H9 (cell line): ENCODE measurements around the gene ARRB1. TPM values are rescaled to one million over a fixed set of nuclear protein-coding genes. Genes with fewer than 3 reads are reported as not detected.

Source experiments
- DNase-seq: peaks from one replicate; pipeline ENCODE4 v3.0.0-alpha.2; 2017
- H2AFZ ChIP-seq: one replicate; pipeline ENCODE4 v1.6.1; 2013; ENCODE audit warnings: mild to moderate bottlenecking, low read length, control low read depth, moderate library complexity
- H2AK5ac ChIP-seq: 2 replicates; pipeline ENCODE4 v1.6.1; 2013; ENCODE audit warnings: low read length, control low read depth, mixed read lengths; ENCODE audit not compliant: insufficient read length
- H2BK120ac ChIP-seq: one replicate; pipeline ENCODE4 v1.6.1; 2013; ENCODE audit warnings: low read depth, mild to moderate bottlenecking, low read length, control low read depth, inconsistent platforms; ENCODE audit not compliant: poor library complexity, severe bottlenecking
- H2BK12ac ChIP-seq: 2 replicates; pipeline ENCODE4 v1.6.1; 2013; ENCODE audit warnings: low read length, control low read depth, mixed read lengths, low read depth; ENCODE audit not compliant: insufficient read length
- H2BK15ac ChIP-seq: 2 replicates; pipeline ENCODE4 v1.6.1; 2013; ENCODE audit warnings: low read depth, low read length, control low read depth
- H2BK20ac ChIP-seq: one replicate; pipeline ENCODE4 v1.6.1; 2013; ENCODE audit warnings: low read depth, mild to moderate bottlenecking, low read length, control low read depth, inconsistent platforms; ENCODE audit not compliant: poor library complexity, severe bottlenecking
- H2BK5ac ChIP-seq: 2 replicates; pipeline ENCODE4 v1.6.1; 2013; ENCODE audit warnings: low read length, control low read depth, mixed read lengths; ENCODE audit not compliant: insufficient read length
- H3K14ac ChIP-seq: 2 replicates; pipeline ENCODE4 v1.6.1; 2013; ENCODE audit warnings: low read length, control low read depth; ENCODE audit not compliant: insufficient read depth
- H3K18ac ChIP-seq: 2 replicates; pipeline ENCODE4 v1.6.1; 2013; ENCODE audit warnings: low read depth, mild to moderate bottlenecking, mixed read lengths, low read length, control low read depth; ENCODE audit not compliant: insufficient read length
- H3K23ac ChIP-seq: 2 replicates; pipeline ENCODE4 v1.6.1; 2013; ENCODE audit warnings: low read length, control low read depth, mixed read lengths, low read depth; ENCODE audit not compliant: insufficient read length
- H3K23me2 ChIP-seq: 2 replicates; pipeline ENCODE4 v1.6.1; 2013; ENCODE audit warnings: low read depth, mild to moderate bottlenecking, mixed read lengths, low read length, control low read depth; ENCODE audit not compliant: insufficient read length, poor library complexity, severe bottlenecking
- H3K27ac ChIP-seq: 2 replicates; pipeline ENCODE4 v1.5.1; 2013; ENCODE audit warnings: low read length, control low read depth, mixed read lengths, low read depth; ENCODE audit not compliant: insufficient read length
- H3K27me3 ChIP-seq: 2 replicates; pipeline ENCODE4 v1.6.1; 2013; ENCODE audit warnings: low read length, control low read depth, inconsistent platforms; ENCODE audit not compliant: insufficient read depth
- H3K4ac ChIP-seq: 2 replicates; pipeline ENCODE4 v1.6.1; 2013; ENCODE audit warnings: low read depth, mild to moderate bottlenecking, control low read depth, inconsistent platforms, low read length, moderate library complexity
- H3K4me1 ChIP-seq: 2 replicates; pipeline ENCODE4 v1.6.1; 2013; ENCODE audit warnings: low read length, control low read depth, inconsistent platforms; ENCODE audit not compliant: insufficient read depth
- H3K4me2 ChIP-seq: 2 replicates; pipeline ENCODE4 v1.6.1; 2013; ENCODE audit warnings: low read length, control low read depth, mixed read lengths; ENCODE audit not compliant: insufficient read length, insufficient read depth
- H3K56ac ChIP-seq: 2 replicates; pipeline ENCODE4 v1.6.1; 2013; ENCODE audit warnings: low read depth, mild to moderate bottlenecking, mixed read lengths, low read length, control low read depth; ENCODE audit not compliant: insufficient read length
- H3K79me1 ChIP-seq: 2 replicates; pipeline ENCODE4 v1.6.1; 2013; ENCODE audit warnings: low read depth, mild to moderate bottlenecking, moderate library complexity, low read length, control low read depth, inconsistent platforms; ENCODE audit not compliant: insufficient read depth, poor library complexity, severe bottlenecking
- H3K79me2 ChIP-seq: 2 replicates; pipeline ENCODE4 v1.6.1; 2013; ENCODE audit warnings: low read length, control low read depth, inconsistent platforms; ENCODE audit not compliant: insufficient read depth
- H3K9ac ChIP-seq: 2 replicates; pipeline ENCODE4 v1.6.1; 2013; ENCODE audit warnings: low read length, control low read depth, mixed read lengths; ENCODE audit not compliant: insufficient read length; ENCODE audit errors: extremely low read depth
- H3K9me3 ChIP-seq: one replicate; pipeline ENCODE4 v1.6.1; 2013; ENCODE audit warnings: low read depth, low read length, inconsistent platforms; ENCODE audit not compliant: control insufficient read depth
- H3T11ph ChIP-seq: one replicate; pipeline ENCODE4 v1.6.1; 2013; ENCODE audit warnings: mild to moderate bottlenecking, low read length, control low read depth, inconsistent platforms
- H4K20me1 ChIP-seq: one replicate; pipeline ENCODE4 v1.6.1; 2013; ENCODE audit not compliant: control insufficient read depth, insufficient read length, insufficient read depth
- H4K5ac ChIP-seq: 2 replicates; pipeline ENCODE4 v1.6.1; 2013; ENCODE audit warnings: low read depth, mild to moderate bottlenecking, mixed read lengths, low read length, control low read depth; ENCODE audit not compliant: insufficient read length
- H4K8ac ChIP-seq: replicated peaks from 2 replicates; pipeline ENCODE4 v1.6.1; 2013; ENCODE audit warnings: low read length, control low read depth, mixed read lengths, low read depth; ENCODE audit not compliant: insufficient read length
- H4K91ac ChIP-seq: 2 replicates; pipeline ENCODE4 v1.6.1; 2013; ENCODE audit warnings: low read depth, mild to moderate bottlenecking, moderate library complexity, mixed read lengths, low read length, control low read depth; ENCODE audit not compliant: insufficient read length
- H3K27ac Mint-ChIP-seq, 3 experiments: 2 replicates in 2 of 3; 3 replicates in 1 of 3; pipeline ENCODE4 v1.8.0; 2020 to 2021; ENCODE audit warnings: mixed read lengths in 3 of 3, mild to moderate bottlenecking in 1 of 3, moderate library complexity in 1 of 3
- H3K27me3 Mint-ChIP-seq: 2 replicates; pipeline ENCODE4 v1.8.0; 2021; ENCODE audit warnings: low read depth, mild to moderate bottlenecking, moderate library complexity, mixed read lengths
- H3K36me3 Mint-ChIP-seq, 3 experiments: 2 replicates in 2 of 3; 3 replicates in 1 of 3; pipeline ENCODE4 v1.8.0; 2020 to 2021; ENCODE audit warnings: low read depth in 3 of 3, mixed read lengths in 3 of 3; ENCODE audit not compliant: insufficient read depth in 1 of 3
- H3K4me1 Mint-ChIP-seq, 2 experiments: 2 replicates each; pipeline ENCODE4 v1.8.0; 2020; ENCODE audit warnings: mixed read lengths in 2 of 2
- H3K4me3 Mint-ChIP-seq, 2 experiments: 2 replicates in 1 of 2; 3 replicates in 1 of 2; pipeline ENCODE4 v1.8.0; 2020 to 2021; ENCODE audit warnings: mild to moderate bottlenecking in 2 of 2, mixed read lengths in 2 of 2, moderate library complexity in 1 of 2
- H3K9me3 Mint-ChIP-seq, 2 experiments: 2 replicates in 1 of 2; 3 replicates in 1 of 2; pipeline ENCODE4 v1.8.0; 2020; ENCODE audit warnings: mild to moderate bottlenecking in 2 of 2, mixed read lengths in 2 of 2, moderate library complexity in 1 of 2
- WGBS: extraction: QIAGEN DNeasy Blood & Tissue Kit; methylation state at CpG from one replicate; pipeline ENCODE4 v1.1.7; 2013; ENCODE audit warnings: missing lambda C conversion rate, low lambda C conversion rate, mixed read lengths; ENCODE audit not compliant: insufficient read length; ENCODE audit errors: extremely low coverage; 5-methylcytosine and 5-hydroxymethylcytosine counted together
- total RNA-seq: library from RNA; stranded (reverse); gene quantifications from 2 replicates; pipeline ENCODE4 v1.2.1, GENCODE V29; 2021
- TF ChIP-seq, protein P1 (sequence below): fragments of 200-600 bp; sonication (generic); conservative IDR thresholded peaks from 3 replicates; pipeline ENCODE4 v1.8.0; 2021; ENCODE audit warnings: antibody characterized with exemption, mild to moderate bottlenecking

ARRB1 gene
- total RNA-seq, 1 experiment from 2014 or later: 20.6 TPM

DNA sequence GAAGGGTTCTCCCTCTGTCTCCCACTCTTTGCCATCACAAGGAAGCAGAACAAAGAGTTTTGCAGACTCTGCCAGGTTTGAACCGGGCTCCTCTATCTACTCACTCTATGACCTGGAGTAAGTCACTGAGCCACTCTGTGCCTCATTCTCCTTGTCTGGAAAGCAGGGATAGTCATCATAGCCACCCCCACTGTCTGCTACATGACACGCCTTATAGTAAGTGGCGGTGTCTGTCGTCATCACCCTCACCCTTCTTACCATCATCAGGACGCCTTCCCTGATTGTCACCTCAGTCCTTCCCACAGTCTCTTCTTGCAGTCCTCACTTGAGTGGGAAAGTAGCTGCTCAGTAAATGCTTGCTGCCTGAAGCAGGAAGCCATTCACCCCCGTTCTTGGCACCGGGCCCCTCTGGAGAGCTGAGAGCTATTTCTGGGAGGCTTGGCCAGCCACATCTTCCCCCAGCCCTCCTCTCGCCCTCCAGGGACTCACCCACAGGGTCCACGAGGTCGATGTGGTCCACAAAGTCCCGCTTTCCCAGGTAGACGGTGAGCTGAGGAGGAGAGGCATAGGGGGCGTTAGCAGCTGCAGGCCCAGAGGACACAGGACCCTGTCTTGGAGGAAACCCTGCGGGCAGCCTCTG lies 64.5 kb downstream of the ARRB1 start:
- peak overlapping the region in 1 of 3 experiments; percentile 57; a peak in 2 of 7 replicates for H3K27ac Mint-ChIP-seq
- H3K4me1 ChIP-seq: no peaks in the 10 kb centered on the region
- H3K36me3 Mint-ChIP-seq: no peaks in the 10 kb centered on the region

More for the DNA sequence above, 64.5 kb downstream of the ARRB1 start:
- H3T11ph ChIP-seq: no peak overlapping the region
- no peak overlapping the region for H3K18ac ChIP-seq
- DNase-seq: no peak
- WGBS: no CpG with 5 or more reads among the region's 14 CpGs
- no peak overlapping the region for H3K23ac ChIP-seq
- H3K27ac ChIP-seq: no peak overlapping the region
- no peak overlapping the region for H2BK20ac ChIP-seq
- H3K9ac ChIP-seq: no peak overlapping the region
- H3K14ac ChIP-seq: no peak overlapping the region; the same call in 1 of the 2 replicates
- H3K79me2 ChIP-seq: no peaks in the 10 kb centered on the region
- H2BK15ac ChIP-seq: no peak overlapping the region
- H3K27me3 Mint-ChIP-seq: no peaks in the 10 kb centered on the region
- H3K56ac ChIP-seq: no peak overlapping the region
- no peaks in the 10 kb centered on the region for H3K9me3 Mint-ChIP-seq
- H2BK5ac ChIP-seq: no peak overlapping the region
- H3K4me2 ChIP-seq: no peak overlapping the region
- no peak overlapping the region for H2BK120ac ChIP-seq
- no peaks in the 10 kb centered on the region for H3K23me2 ChIP-seq
- no peaks in the 10 kb centered on the region for H3K79me1 ChIP-seq
- TF ChIP-seq, protein P1, sequence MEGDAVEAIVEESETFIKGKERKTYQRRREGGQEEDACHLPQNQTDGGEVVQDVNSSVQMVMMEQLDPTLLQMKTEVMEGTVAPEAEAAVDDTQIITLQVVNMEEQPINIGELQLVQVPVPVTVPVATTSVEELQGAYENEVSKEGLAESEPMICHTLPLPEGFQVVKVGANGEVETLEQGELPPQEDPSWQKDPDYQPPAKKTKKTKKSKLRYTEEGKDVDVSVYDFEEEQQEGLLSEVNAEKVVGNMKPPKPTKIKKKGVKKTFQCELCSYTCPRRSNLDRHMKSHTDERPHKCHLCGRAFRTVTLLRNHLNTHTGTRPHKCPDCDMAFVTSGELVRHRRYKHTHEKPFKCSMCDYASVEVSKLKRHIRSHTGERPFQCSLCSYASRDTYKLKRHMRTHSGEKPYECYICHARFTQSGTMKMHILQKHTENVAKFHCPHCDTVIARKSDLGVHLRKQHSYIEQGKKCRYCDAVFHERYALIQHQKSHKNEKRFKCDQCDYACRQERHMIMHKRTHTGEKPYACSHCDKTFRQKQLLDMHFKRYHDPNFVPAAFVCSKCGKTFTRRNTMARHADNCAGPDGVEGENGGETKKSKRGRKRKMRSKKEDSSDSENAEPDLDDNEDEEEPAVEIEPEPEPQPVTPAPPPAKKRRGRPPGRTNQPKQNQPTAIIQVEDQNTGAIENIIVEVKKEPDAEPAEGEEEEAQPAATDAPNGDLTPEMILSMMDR: no peak
- H4K5ac ChIP-seq: no peak overlapping the region
- H4K8ac ChIP-seq: no peak overlapping the region
- no peak overlapping the region for H2AK5ac ChIP-seq
- peaks cover 7 to 11% of the 10 kb centered on the region in 2 experiments for H3K4me1 Mint-ChIP-seq
- H4K91ac ChIP-seq: no peak overlapping the region
- no peaks in the 10 kb centered on the region for H3K27me3 ChIP-seq
- H3K9me3 ChIP-seq: no peaks in the 10 kb centered on the region
- no peak overlapping the region for H3K4me3 Mint-ChIP-seq
- no peak overlapping the region for H2AFZ ChIP-seq
- no peak overlapping the region for H3K4ac ChIP-seq
- no peak overlapping the region for H2BK12ac ChIP-seq
- H4K20me1 ChIP-seq: no peaks in the 10 kb centered on the region
